ENCODE results near the gene KLF4. TPM values are rescaled to one million over a fixed set of nuclear protein-coding genes. Genes with fewer than 3 reads are reported as not detected.

Gene KLF4
- total and polyA plus RNA-seq, 2 of the 4 experiments (the other 2 are of a cell fraction): 1.3 to 3.8 TPM

DNA sequence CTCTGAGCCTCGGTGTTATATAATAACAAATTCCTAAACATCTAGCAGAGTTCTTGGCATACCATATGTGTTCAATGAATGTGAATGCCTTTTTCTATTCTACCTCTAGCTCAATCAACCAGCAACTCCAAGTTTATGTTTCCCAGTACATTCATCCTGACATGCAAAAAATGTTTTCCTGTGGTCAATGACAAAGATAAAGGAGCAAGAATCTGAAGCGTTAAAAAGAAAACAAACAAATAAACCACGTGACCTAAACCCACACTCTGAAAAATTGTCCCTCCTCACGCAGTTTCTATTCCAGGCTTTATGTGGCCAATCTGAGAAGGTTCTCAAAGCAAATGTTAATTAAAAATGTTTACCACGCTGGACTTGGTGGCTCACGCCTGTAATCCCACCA lies 18.0 kb downstream of the KLF4 start:
- Histone ChIP-seq H3K18ac (ENCODE audit: low read depth, low read length) (no peak overlapping the region), H2AFZ (replicated peaks; ENCODE audit: low read length, poor library complexity) (no peak overlapping the region), H4K20me1 (ENCODE audit: insufficient read depth, low read length) (no peaks in the 10 kb centered on the region), H3K23ac (ENCODE audit: low read depth, low read length) (no peak overlapping the region), H3K9me1 (ENCODE audit: insufficient read depth, low read length) (no peaks in the 10 kb centered on the region), H3K36me3 (ENCODE audit: control insufficient read depth, insufficient read depth, low read length) (no peaks in the 10 kb centered on the region), H2BK15ac (ENCODE audit: low read depth, low read length) (no peak overlapping the region), H3K9me3 (ENCODE audit: control insufficient read depth, insufficient read depth, low read length) (no peaks in the 10 kb centered on the region), H3K4me2 (ENCODE audit: low read depth, low read length) (no peak overlapping the region), H3K79me1 (ENCODE audit: low read depth in 1 of 2, low read length in 2 of 2) (no peaks in the 10 kb centered on the region), H3K27me3 (ENCODE audit: control insufficient read depth, insufficient read depth, low read length) (peaks cover 4% of the 10 kb centered on the region; the same call in 1 of the 2 replicates), H3K4me1 (ENCODE audit: control insufficient read depth, insufficient read depth, low read length) (no peaks in the 10 kb centered on the region), H3K4ac (ENCODE audit: low read depth, low read length) (no peak overlapping the region), H2AK5ac (ENCODE audit: low read depth, low read length) (no peak overlapping the region), H4K5ac (ENCODE audit: low read depth, low read length) (no peak overlapping the region), H2BK20ac (ENCODE audit: low read depth, low read length) (no peak overlapping the region), H2BK120ac (ENCODE audit: low read depth, low read length) (no peak overlapping the region), H2AK9ac (replicated peaks; ENCODE audit: low read depth, low read length, poor library complexity) (no peak overlapping the region), H2BK5ac (ENCODE audit: low read depth, low read length, poor library complexity, severe bottlenecking) (no peak overlapping the region), H3K9ac (ENCODE audit: low read depth, low read length) (no peak overlapping the region), H3K4me3 (ENCODE audit: insufficient read depth, low read depth, low read length) (no peak overlapping the region), H4K8ac (ENCODE audit: low read depth in 2 of 2, low read length in 2 of 2) (no peak overlapping the region), H3K56ac (ENCODE audit: extremely low read depth, insufficient read depth, low read length) (no peak overlapping the region), H3K27ac (ENCODE audit: insufficient read depth, low read length) (no peak overlapping the region), H4K91ac (ENCODE audit: insufficient read depth, low read depth, low read length) (no peak overlapping the region), H3K14ac (replicated peaks; ENCODE audit: low read depth, low read length) (no peak overlapping the region)
- ATAC-seq (ENCODE audit: low read depth): no peak
- TF ChIP-seq RFX5 (IDR thresholded peaks at IDR 0.05; ENCODE audit: low read depth, low read length): no peak
- TF ChIP-seq FOS (IDR thresholded peaks at IDR 0.05; ENCODE audit: low read depth, low read length): no peak
- no peak for TF ChIP-seq MXI1 (IDR thresholded peaks at IDR 0.05; ENCODE audit: borderline replicate concordance, low read depth, low read length)
- DNase-seq: no peak
- 100% methylated on average over 1 of the region's 6 CpGs; no CpG with 5 or more reads in 1 of the 2 experiments for WGBS, 2 experiments (ENCODE audit: extremely low coverage in 2 of 2, insufficient read length in 1 of 2)
- intact Hi-C loops (cut with micrococcal nuclease) (no loop called here), in situ Hi-C loops (cut with MboI; ENCODE audit: low sequenced_read_pairs) (no loop called here), dilution Hi-C loops (cut with HindIII; ENCODE audit: low sequenced_read_pairs, unreplicated experiment) (no loop called here)
- no TSS peak for BruUV-seq (replicated peaks)
- ChIA-PET POLR2A (ENCODE audit: unreplicated experiment) (no interaction called here), CTCF (interaction anchor here (0.6 to 1.1 kb wide), 2 partner anchors 49 to 713 kb away, joined by 3 read pairs; no protein-coding TSS in a partner anchor)
